Dermis blood vessel endothelial cell (primary cell): ENCODE data around the gene FHL1. TPM values are rescaled to one million over a fixed set of nuclear protein-coding genes. Genes with fewer than 3 reads are reported as not detected.
A peak's percentile ranks its signal among the peaks of the same experiment; 100 is the strongest.
"Not testable (repeated sequence)": the region's sequence is repeated elsewhere in the genome, so short reads cannot be mapped to it uniquely, and the experiment has no call there.

Experiments used
- DNase-seq: peaks from one replicate; pipeline ENCODE4 v3.0.0; 2010
- total RNA-seq: library from RNA; depleted of rRNA; stranded (reverse); fragments of >200 nt; gene quantifications from 2 replicates; pipeline ENCODE4 v1.2.3, GENCODE V29; 2014

The FHL1 gene
- total RNA-seq, 1 donor from 2014 or later: 86.6 TPM

- no peak for DNase-seq
These were observed 643 bp downstream of the FHL1 start for GRCh38 chrX:136147976-136148375.

GRCh38 chrX:136148391-136148790, 1.1 kb downstream of the FHL1 start:
- no peak for DNase-seq

- no peak for DNase-seq
These were observed 7.7 kb downstream of the FHL1 start for GRCh38 chrX:136154998-136155397.

GRCh38 chrX:136156560-136157117, 9.3 kb downstream of the FHL1 start:
- DNase-seq: no peak

GRCh38 chrX:136157187-136157586, 9.9 kb downstream of the FHL1 start:
- DNase-seq: no peak

GRCh38 chrX:136158685-136159084, 11.4 kb downstream of the FHL1 start:
- no peak for DNase-seq

- DNase-seq: no peak
These were observed 12.3 kb downstream of the FHL1 start for GRCh38 chrX:136159611-136160025.

GRCh38 chrX:136162827-136163570, 15.7 kb downstream of the FHL1 start:
- peak; percentile 76 for DNase-seq

GRCh38 chrX:136163689-136164088, 16.4 kb downstream of the FHL1 start:
- DNase-seq: no peak

- DNase-seq: no peak
These were observed 18.1 kb downstream of the FHL1 start for GRCh38 chrX:136165406-136165805.

GRCh38 chrX:136166221-136166855, 19.0 kb downstream of the FHL1 start:
- peak; percentile 66 for DNase-seq

GRCh38 chrX:136167989-136168388, 20.7 kb downstream of the FHL1 start:
- not testable (repeated sequence) for DNase-seq

GRCh38 chrX:136168929-136169735, 21.8 kb downstream of the FHL1 start:
- peak; percentile 93 for DNase-seq

- peak; percentile 65 for DNase-seq
These were observed 22.9 kb downstream of the FHL1 start for GRCh38 chrX:136170139-136170800.

- no peak for DNase-seq
These were observed 24.1 kb downstream of the FHL1 start for GRCh38 chrX:136171420-136171819.

- DNase-seq: no peak
These were observed 29.1 kb downstream of the FHL1 start for GRCh38 chrX:136176399-136176825.

GRCh38 chrX:136179133-136179532, 31.8 kb downstream of the FHL1 start:
- no peak for DNase-seq

GRCh38 chrX:136182414-136182813, 35.1 kb downstream of the FHL1 start:
- no peak for DNase-seq

GRCh38 chrX:136183172-136183571, 35.8 kb downstream of the FHL1 start:
- DNase-seq: no peak

- DNase-seq: no peak
These were observed 36.6 kb downstream of the FHL1 start for GRCh38 chrX:136183917-136184316.

- DNase-seq: peak; percentile 64
These were observed 38.2 kb downstream of the FHL1 start for GRCh38 chrX:136185401-136186022.

GRCh38 chrX:136186023-136186413, 38.7 kb downstream of the FHL1 start:
- DNase-seq: no peak
